NCI-H1930 (cell line): ENCODE data around the gene ZC3H7A.

ENCODE experiments used
- DNase-seq, 2 experiments: peaks; one replicate each; lab custom pipeline; 2025; lab: John Stamatoyannopoulos, UW

The ZC3H7A gene

GRCh38 chr16:11706180-11706742, 90.8 kb downstream of the ZC3H7A start:
- no peak for DNase-seq

DNA sequence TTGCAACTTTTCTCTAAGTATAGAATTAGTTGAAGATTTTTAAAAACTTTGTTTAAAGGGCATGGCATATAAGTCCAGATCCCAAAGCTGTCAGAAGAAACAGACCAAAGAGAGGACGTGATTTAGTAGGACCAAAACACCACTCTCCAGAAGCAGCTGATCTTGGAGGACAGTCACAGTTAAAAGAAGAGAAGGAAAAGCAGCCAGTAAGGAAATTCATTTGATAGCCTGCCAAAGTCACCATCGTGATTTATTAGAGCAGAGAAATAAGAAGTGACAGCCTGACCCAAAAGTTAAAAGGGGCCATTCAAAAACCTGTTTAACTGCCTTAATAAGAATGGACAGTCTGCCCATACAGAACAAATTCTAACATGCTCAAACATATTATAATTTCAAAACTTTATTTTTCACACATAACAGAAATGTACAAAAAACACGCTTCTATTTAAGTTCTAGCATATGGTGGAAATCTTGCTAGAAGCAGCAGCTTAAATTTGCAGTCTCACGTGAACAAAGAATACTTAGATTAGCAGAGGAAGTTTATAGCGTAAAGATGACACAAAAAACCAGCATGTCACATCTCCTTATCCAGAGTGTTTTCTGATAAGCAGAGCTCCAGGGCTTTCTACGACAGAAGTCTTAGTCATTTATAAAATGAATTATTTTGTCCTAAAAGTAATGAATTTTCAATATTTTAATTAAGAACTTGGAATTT, 91.6 kb downstream of the ZC3H7A start:
- no peak for DNase-seq
